Neural crest cell (in vitro differentiated cells): ENCODE data around the gene HOXA11. TPM values are rescaled to one million over a fixed set of nuclear protein-coding genes. Genes with fewer than 3 reads are reported as not detected.

Experiments used
- DNase-seq: peaks from one replicate; pipeline ENCODE4 v3.0.0; 2021; ENCODE audit warnings: low read depth, mixed read lengths, low spot score
- H3K27ac Mint-ChIP-seq: one replicate; pipeline ENCODE4 v1.8.0; 2021; ENCODE audit warnings: mild to moderate bottlenecking, mixed read lengths; ENCODE audit not compliant: unreplicated experiment
- H3K27me3 Mint-ChIP-seq: 2 replicates; pipeline ENCODE4 v1.8.0; 2021; ENCODE audit warnings: low read depth, mild to moderate bottlenecking, mixed read lengths
- H3K36me3 Mint-ChIP-seq: 2 replicates; pipeline ENCODE4 v1.8.0; 2021; ENCODE audit warnings: low read depth, mild to moderate bottlenecking, mixed read lengths
- H3K4me1 Mint-ChIP-seq: 2 replicates; pipeline ENCODE4 v1.8.0; 2021; ENCODE audit warnings: mixed read lengths
- H3K4me3 Mint-ChIP-seq: one replicate; pipeline ENCODE4 v1.8.0; 2021; ENCODE audit warnings: mild to moderate bottlenecking, mixed read lengths
- H3K9me3 Mint-ChIP-seq: 2 replicates; pipeline ENCODE4 v1.8.0; 2021; ENCODE audit warnings: mixed read lengths
- total RNA-seq: library from RNA; stranded (reverse); gene quantifications from 2 replicates; pipeline ENCODE4 v1.2.1, GENCODE V29; 2021
- TF ChIP-seq, protein P1 (sequence below): fragments of 200-600 bp; sonication (generic); conservative IDR thresholded peaks from 2 replicates; pipeline ENCODE4 v1.5.0; 2021; ENCODE audit warnings: antibody characterized with exemption, mild to moderate bottlenecking

HOXA11 gene
- total RNA-seq, 1 donor from 2014 or later, result not detected

DNA sequence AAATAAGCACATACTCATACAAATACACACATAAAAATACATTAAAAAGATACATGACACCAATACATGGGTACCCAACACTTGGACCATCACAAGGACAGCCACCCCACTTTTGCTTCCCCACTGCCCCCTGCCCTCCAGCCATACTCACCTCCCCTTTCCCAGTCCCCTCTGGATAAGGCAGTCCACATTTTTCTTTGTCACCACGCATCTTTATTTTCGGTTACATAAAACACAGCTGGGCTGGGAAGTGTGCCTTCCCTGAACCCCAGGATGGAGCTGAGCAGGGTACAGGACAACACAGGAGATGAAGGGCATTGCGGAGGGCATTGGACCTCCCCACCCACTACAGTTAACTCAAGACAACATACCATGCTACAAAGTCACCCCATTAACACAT lies 31.5 kb downstream of the HOXA11 start:
- H3K36me3 Mint-ChIP-seq, result peaks cover 8% of the 10 kb centered on the region
- TF ChIP-seq, protein P1, sequence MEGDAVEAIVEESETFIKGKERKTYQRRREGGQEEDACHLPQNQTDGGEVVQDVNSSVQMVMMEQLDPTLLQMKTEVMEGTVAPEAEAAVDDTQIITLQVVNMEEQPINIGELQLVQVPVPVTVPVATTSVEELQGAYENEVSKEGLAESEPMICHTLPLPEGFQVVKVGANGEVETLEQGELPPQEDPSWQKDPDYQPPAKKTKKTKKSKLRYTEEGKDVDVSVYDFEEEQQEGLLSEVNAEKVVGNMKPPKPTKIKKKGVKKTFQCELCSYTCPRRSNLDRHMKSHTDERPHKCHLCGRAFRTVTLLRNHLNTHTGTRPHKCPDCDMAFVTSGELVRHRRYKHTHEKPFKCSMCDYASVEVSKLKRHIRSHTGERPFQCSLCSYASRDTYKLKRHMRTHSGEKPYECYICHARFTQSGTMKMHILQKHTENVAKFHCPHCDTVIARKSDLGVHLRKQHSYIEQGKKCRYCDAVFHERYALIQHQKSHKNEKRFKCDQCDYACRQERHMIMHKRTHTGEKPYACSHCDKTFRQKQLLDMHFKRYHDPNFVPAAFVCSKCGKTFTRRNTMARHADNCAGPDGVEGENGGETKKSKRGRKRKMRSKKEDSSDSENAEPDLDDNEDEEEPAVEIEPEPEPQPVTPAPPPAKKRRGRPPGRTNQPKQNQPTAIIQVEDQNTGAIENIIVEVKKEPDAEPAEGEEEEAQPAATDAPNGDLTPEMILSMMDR, result no peak
- no peak for DNase-seq

DNA sequence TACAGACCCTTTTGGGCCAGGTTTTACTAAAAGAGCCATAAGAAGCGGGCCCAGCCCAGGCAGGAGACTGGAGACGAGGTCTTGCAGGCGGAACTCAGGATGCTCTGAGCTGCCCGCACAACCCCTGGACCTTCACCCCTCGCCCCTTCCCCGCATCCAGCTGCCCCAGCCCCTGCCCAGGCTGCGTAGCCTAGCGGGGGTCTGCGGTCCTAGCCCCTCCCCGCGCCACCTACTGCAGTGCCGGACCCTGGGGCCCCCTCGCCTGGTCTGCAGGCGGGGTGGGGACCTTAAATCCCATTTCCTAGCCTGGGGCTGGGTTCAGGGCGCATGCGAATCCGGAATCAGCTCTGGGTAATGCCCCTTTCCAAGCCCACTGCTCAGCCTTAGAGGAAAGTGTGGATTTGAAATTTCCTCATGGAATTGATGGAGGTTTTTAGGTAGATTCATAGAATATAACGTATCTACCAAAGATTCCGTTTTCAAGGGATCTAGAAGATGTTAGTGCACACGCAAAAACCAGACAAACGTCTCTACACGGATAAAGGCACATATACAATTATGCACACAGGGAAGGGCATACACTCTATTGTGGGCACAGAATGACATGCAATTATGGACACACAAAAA lies 32.1 kb downstream of the HOXA11 start:
- TF ChIP-seq, protein P1, result no peak
- DNase-seq, result no peak
- Mint-ChIP-seq H3K4me3 (peak overlapping the region; percentile 54), H3K27ac (no peak overlapping the region), H3K36me3 (peaks cover 5% of the 10 kb centered on the region), H3K27me3 (peaks cover 100% of the 10 kb centered on the region), H3K4me1 (peaks cover 31% of the 10 kb centered on the region), H3K9me3 (no peaks in the 10 kb centered on the region)

More for the DNA sequence above, 31.5 kb downstream of the HOXA11 start:
- Mint-ChIP-seq H3K27me3 (peaks cover 100% of the 10 kb centered on the region), H3K27ac (no peak overlapping the region), H3K4me3 (peak overlapping the region; percentile 64), H3K9me3 (no peaks in the 10 kb centered on the region), H3K4me1 (peaks cover 32% of the 10 kb centered on the region)

DNA sequence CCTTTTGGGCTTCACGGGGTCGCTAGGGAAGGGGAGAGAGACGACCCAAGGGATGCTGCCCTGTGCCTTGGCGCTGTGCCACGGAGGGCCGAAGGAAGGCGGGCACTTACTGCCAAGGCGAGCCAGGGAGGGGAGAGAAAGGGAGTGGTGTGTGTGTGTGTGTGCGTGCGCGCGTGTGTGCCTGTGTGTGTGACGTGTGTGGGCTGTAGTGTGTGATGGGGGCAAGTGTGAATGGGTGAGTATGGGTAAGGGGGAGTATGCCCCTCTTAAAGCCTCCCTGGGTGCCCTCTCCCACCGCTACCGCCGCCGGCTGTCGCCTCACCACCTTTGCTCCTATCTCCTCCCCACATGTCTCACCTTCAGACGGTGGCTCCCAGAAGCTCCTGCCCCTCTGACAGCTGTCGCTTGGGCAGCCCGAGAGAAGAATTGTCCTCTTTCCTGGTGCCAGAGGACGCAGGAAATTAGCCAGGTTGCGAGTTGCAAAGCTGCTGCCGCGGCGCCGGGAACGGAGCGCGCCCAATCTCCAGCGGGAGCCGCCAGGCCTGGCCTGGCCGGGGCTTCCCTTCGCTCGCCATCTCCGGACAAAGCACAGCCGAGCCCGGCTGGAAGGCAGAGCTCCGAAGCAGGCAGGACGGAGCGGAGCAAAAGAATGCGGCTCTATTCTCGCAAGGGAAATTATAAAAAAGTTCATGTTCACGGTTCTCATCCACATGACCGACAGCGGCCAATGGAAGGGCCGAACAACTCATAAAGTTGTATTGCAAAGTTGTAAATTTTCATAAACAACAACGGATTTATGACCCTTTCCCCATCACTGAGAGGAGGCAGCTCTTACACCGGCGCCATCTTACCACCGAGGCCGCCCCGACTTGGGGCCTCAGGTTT lies 32.9 kb downstream of the HOXA11 start, which contains the start of gene HOXA3:
Gene HOXA3 (minus strand): TSS at position 653 of the 885 bp plus-strand sequence. CDS start 41,943 bp downstream, outside the sequence.
- peaks cover 5% of the 10 kb centered on the region for H3K36me3 Mint-ChIP-seq
- peaks cover 100% of the 10 kb centered on the region for H3K27me3 Mint-ChIP-seq
- H3K9me3 Mint-ChIP-seq, result no peaks in the 10 kb centered on the region
- H3K4me3 Mint-ChIP-seq, result peak within 1 kb of the TSS; percentile 85
- TF ChIP-seq, protein P1, result no peak
- H3K4me1 Mint-ChIP-seq, result peaks cover 28% of the 10 kb centered on the region
- no peak for DNase-seq
- H3K27ac Mint-ChIP-seq, result peak within 1 kb of the TSS; percentile 80

DNA sequence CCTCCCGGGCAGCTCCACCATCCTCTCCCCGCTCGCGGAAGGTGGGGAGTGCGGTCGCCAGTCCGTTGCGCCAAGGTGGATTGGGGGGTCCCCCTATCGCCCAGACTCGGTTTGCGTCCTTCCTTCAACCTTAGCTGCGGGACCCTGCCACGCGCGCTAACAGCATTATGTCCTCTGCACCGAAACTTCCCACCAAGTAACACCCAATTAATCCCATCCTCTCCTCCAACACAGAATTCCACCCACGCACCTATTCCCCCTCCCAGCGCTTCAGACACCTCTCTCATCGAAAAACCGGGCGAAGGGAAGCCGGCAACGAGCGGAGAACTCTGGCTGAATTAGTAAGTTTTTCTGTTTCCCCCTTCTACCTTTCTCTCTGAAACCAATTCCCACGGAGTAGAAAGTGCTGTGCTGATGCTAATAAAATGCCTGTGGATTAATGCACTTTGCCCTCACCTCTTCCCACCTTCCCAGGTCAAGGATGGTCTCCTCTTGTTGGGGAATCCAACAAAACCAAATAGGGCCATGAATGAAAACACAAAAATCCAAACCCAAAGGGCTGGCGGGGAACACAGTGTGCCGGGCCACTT lies 33.6 kb downstream of the HOXA11 start:
- TF ChIP-seq, protein P1, result no peak
- Mint-ChIP-seq H3K27me3 (peaks cover 100% of the 10 kb centered on the region), H3K9me3 (peaks cover 1% of the 10 kb centered on the region)

DNA sequence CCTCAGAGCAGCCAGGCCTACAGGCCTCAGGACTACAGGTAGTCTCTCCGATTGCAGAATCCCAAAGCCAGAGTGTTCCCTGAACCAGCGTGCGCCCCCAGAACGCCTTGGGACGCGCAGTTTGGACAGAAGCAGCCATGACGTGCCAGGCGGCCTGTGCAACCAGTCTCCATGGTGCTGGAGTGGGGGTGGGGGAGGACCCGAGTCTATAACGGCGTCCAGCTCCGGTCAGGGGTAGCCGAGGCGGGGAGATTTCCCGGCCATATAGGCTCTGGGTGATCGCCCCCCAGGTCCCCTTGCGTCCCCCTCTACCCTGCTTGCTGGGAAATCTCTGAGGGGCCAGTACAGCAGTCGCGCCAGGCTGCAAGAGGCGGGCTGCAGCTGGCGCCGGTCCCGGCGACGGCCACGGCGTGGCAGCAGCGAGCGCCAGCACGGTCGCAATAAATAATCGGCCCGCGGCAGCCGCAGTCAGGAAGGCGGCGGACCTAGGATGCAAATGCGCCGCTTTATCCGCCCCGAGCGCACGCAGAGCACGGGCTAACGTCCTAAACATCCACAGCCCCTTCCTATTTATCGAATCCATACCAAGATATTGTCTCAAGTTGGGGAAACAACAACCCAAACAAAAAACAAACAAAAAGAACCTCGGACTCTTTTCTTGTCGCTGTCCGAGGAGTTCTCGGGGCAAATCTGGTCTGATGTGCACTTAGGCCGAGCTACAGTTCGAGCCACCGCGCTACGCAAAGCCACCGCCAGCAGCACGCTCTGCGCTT lies 34.3 kb downstream of the HOXA11 start:
- Mint-ChIP-seq H3K4me3 (peak overlapping the region; percentile 85), H3K9me3 (peaks cover 4% of the 10 kb centered on the region), H3K36me3 (peaks cover 8% of the 10 kb centered on the region), H3K27ac (peak overlapping the region; percentile 80), H3K4me1 (peaks cover 26% of the 10 kb centered on the region), H3K27me3 (peaks cover 100% of the 10 kb centered on the region)
- TF ChIP-seq, protein P1, result peak; percentile 89
- peak; percentile 72 for DNase-seq

More for the DNA sequence above, 33.6 kb downstream of the HOXA11 start:
- Mint-ChIP-seq H3K36me3 (peaks cover 5% of the 10 kb centered on the region), H3K27ac (peak overlapping the region; percentile 80), H3K4me1 (peaks cover 30% of the 10 kb centered on the region), H3K4me3 (peak overlapping the region; percentile 85)
- DNase-seq, result no peak
